H1 (cell line): ENCODE results near the gene TTC28. TPM values are rescaled to one million over a fixed set of nuclear protein-coding genes. Genes with fewer than 3 reads are reported as not detected.

ENCODE experiments used
- CTCF ChIA-PET: fragments of 300-600 bp; sonication (Branson Sonifier 250); formaldehyde crosslinking; loops from one replicate; lab custom pipeline; 2021; ENCODE audit not compliant: partially characterized antibody; lab: Charles Lee
- POLR2A ChIA-PET: fragments of 300-600 bp; sonication (Branson Sonifier 250); formaldehyde crosslinking; loops from one replicate; lab custom pipeline; 2021; ENCODE audit warnings: inconsistent platforms; ENCODE audit not compliant: partially characterized antibody; lab: Charles Lee
- DNase-seq, 2 experiments: peaks; one replicate each; pipeline versions ENCODE4 v3.0.0 to v3.0.0-alpha.2; 2010 to 2022; ENCODE audit warnings: low spot score in 2 of 2, low read depth in 1 of 2, mixed read lengths in 1 of 2
- FAIRE-seq: peaks from 2 replicates; lab custom pipeline; 2011; peaks lifted over from hg19 to GRCh38; lab: Jason Lieb, UNC
- H2AFZ ChIP-seq: 2 replicates; pipeline ENCODE4 v1.8.1; 2012; ENCODE audit warnings: low read length, inconsistent platforms
- H2AK5ac ChIP-seq: 2 replicates; pipeline ENCODE4 v1.6.1; 2013; ENCODE audit warnings: low read depth, low read length
- H2BK120ac ChIP-seq: replicated peaks from 2 replicates; pipeline ENCODE3; 2013; ENCODE audit warnings: low read depth, low read length, inconsistent platforms
- H2BK12ac ChIP-seq: 2 replicates; pipeline ENCODE4 v1.6.1; 2013; ENCODE audit warnings: low read depth, low read length
- H2BK15ac ChIP-seq: 2 replicates; pipeline ENCODE4 v1.6.1; 2013; ENCODE audit warnings: low read length
- H2BK20ac ChIP-seq: 2 replicates; pipeline ENCODE4 v1.6.1; 2013; ENCODE audit warnings: low read length
- H2BK5ac ChIP-seq: 2 replicates; pipeline ENCODE4 v1.6.1; 2013; ENCODE audit warnings: low read depth, low read length
- H3K14ac ChIP-seq: 2 replicates; pipeline ENCODE4 v1.6.1; 2013; ENCODE audit warnings: inconsistent platforms; ENCODE audit not compliant: insufficient read length
- H3K18ac ChIP-seq: 2 replicates; pipeline ENCODE4 v1.6.1; 2013; ENCODE audit warnings: low read length; ENCODE audit errors: extremely low read depth
- H3K23ac ChIP-seq: 2 replicates; pipeline ENCODE4 v1.6.1; 2013; ENCODE audit warnings: inconsistent platforms; ENCODE audit not compliant: insufficient read length
- H3K23me2 ChIP-seq: 2 replicates; pipeline ENCODE4 v1.6.1; 2013; ENCODE audit warnings: low read depth, low read length
- H3K27ac ChIP-seq: 2 replicates; pipeline ENCODE4 v1.6.1; 2011; ENCODE audit warnings: low read depth, low read length, inconsistent platforms
- H3K27me3 ChIP-seq, 4 experiments: replicated peaks in 1 of 4; 1 replicate in 1 of 4; 2 replicates in 3 of 4; pipeline versions ENCODE4 v1.6.1 to v1.8.1; 2011 to 2013; ENCODE audit warnings: low read length in 3 of 4, mild to moderate bottlenecking in 3 of 4, inconsistent platforms in 2 of 4, mixed read lengths in 2 of 4, moderate library complexity in 1 of 4; ENCODE audit not compliant: control insufficient read depth in 3 of 4, insufficient read depth in 3 of 4; ENCODE audit errors: extremely low read depth in 1 of 4
- H3K36me3 ChIP-seq, 4 experiments: 2 replicates each; pipeline versions ENCODE4 v1.6.1 to v1.8.1; 2011 to 2013; ENCODE audit warnings: mild to moderate bottlenecking in 4 of 4, low read length in 3 of 4, moderate library complexity in 2 of 4, control low read depth in 1 of 4, inconsistent platforms in 1 of 4; ENCODE audit not compliant: insufficient read depth in 4 of 4, control insufficient read depth in 2 of 4
- H3K4ac ChIP-seq: replicated peaks from 2 replicates; pipeline ENCODE3; 2013; ENCODE audit warnings: low read length, low read depth, mixed read lengths, inconsistent platforms; ENCODE audit not compliant: insufficient read length
- H3K4me1 ChIP-seq, 4 experiments: replicated peaks in 1 of 4; 1 replicate in 1 of 4; 2 replicates in 3 of 4; pipeline versions ENCODE4 v1.6.1 to v1.8.1; 2011 to 2013; ENCODE audit warnings: low read length in 3 of 4, inconsistent platforms in 2 of 4, mixed read lengths in 1 of 4; ENCODE audit not compliant: insufficient read depth in 4 of 4, control insufficient read depth in 3 of 4
- H3K4me2 ChIP-seq, 2 experiments: 2 replicates each; pipeline versions ENCODE4 v1.6.1 to v1.8.1; 2011 to 2013; ENCODE audit warnings: low read depth in 2 of 2, low read length in 2 of 2, control low read depth in 1 of 2, inconsistent platforms in 1 of 2, mild to moderate bottlenecking in 1 of 2; ENCODE audit not compliant: insufficient read depth in 1 of 2
- H3K4me3 ChIP-seq, 4 experiments: fragments of 200-600, 300-600 bp in 1 of 4; sonication (generic), shearing (Covaris generic), sonication (Bioruptor Twin) in 1 of 4; 2 replicates each; pipeline versions ENCODE4 v1.5.1 to v1.8.1; 2011 to 2016; ENCODE audit warnings: low read length in 4 of 4, low read depth in 3 of 4, control low read depth in 2 of 4, inconsistent platforms in 2 of 4, mild to moderate bottlenecking in 2 of 4, mixed read lengths in 1 of 4, moderate library complexity in 1 of 4; ENCODE audit not compliant: insufficient read depth in 2 of 4; ENCODE audit errors: extremely low read depth in 1 of 4
- H3K56ac ChIP-seq: replicated peaks from 2 replicates; pipeline ENCODE3; 2013; ENCODE audit warnings: low read depth, mild to moderate bottlenecking, mixed read lengths, low read length, inconsistent platforms; ENCODE audit not compliant: insufficient read length
- H3K79me1 ChIP-seq: 2 replicates; pipeline ENCODE4 v1.6.1; 2013; ENCODE audit warnings: low read depth, low read length, control low read depth
- H3K79me2 ChIP-seq, 2 experiments: 2 replicates each; pipeline versions ENCODE4 v1.6.1 to v1.8.1; 2012 to 2013; ENCODE audit warnings: low read length in 2 of 2, mild to moderate bottlenecking in 2 of 2, inconsistent platforms in 1 of 2; ENCODE audit not compliant: insufficient read depth in 2 of 2, control insufficient read depth in 1 of 2
- H3K9ac ChIP-seq, 4 experiments: replicated peaks in 1 of 4; 1 replicate in 1 of 4; 2 replicates in 3 of 4; pipeline versions ENCODE4 v1.6.1 to v1.8.1; 2011 to 2013; ENCODE audit warnings: low read depth in 3 of 4, low read length in 3 of 4, control low read depth in 2 of 4, mild to moderate bottlenecking in 2 of 4, moderate library complexity in 2 of 4, inconsistent platforms in 1 of 4; ENCODE audit errors: extremely low read depth in 1 of 4
- H3K9me3 ChIP-seq, 2 experiments: 2 replicates each; pipeline versions ENCODE4 v1.6.1 to v1.8.1; 2012 to 2013; ENCODE audit warnings: mild to moderate bottlenecking in 2 of 2, moderate library complexity in 2 of 2, control low read depth in 1 of 2, inconsistent platforms in 1 of 2, low read depth in 1 of 2, low read length in 1 of 2, mixed read lengths in 1 of 2; ENCODE audit not compliant: insufficient read depth in 2 of 2
- H4K20me1 ChIP-seq, 2 experiments: replicated peaks in 1 of 2; 2 replicates each; pipeline versions ENCODE3 to v1.8.1; 2011 to 2013; ENCODE audit warnings: inconsistent platforms in 2 of 2, low read length in 2 of 2, mild to moderate bottlenecking in 1 of 2; ENCODE audit not compliant: insufficient read depth in 2 of 2, control insufficient read depth in 1 of 2
- H4K5ac ChIP-seq: 2 replicates; pipeline ENCODE4 v1.6.1; 2013; ENCODE audit warnings: low read length, low read depth, mixed read lengths, inconsistent platforms; ENCODE audit not compliant: insufficient read length
- H4K8ac ChIP-seq: 2 replicates; pipeline ENCODE4 v1.8.0; 2013; ENCODE audit warnings: mild to moderate bottlenecking, moderate library complexity, low read length, inconsistent platforms; ENCODE audit not compliant: insufficient read depth; ENCODE audit errors: extremely low read depth
- H4K91ac ChIP-seq: replicated peaks from 2 replicates; pipeline ENCODE3; 2013; ENCODE audit warnings: low read length, mixed read lengths, inconsistent platforms; ENCODE audit not compliant: insufficient read length
- SUZ12 ChIP-seq: fragments of 200-600 bp; sonication (generic); IDR thresholded peaks from 2 replicates; pipeline ENCODE4 v1.6.1; 2012; ENCODE audit warnings: mild to moderate bottlenecking, inconsistent platforms, low read length, moderate library complexity, mixed read lengths
- TBP ChIP-seq: IDR thresholded peaks from 2 replicates; pipeline ENCODE4 v1.6.1; 2011; ENCODE audit warnings: low read depth, low read length, improper control_type of control experiment
- WGBS, 2 experiments: shearing (Covaris generic) in 1 of 2; methylation state at CpG; one replicate each; pipeline versions ENCODE4 v1.1.6 to v1.1.7; 2013 to 2015; ENCODE audit warnings: low lambda C conversion rate in 2 of 2, mixed read lengths in 2 of 2, inconsistent platforms in 1 of 2, low coverage in 1 of 2, missing lambda C conversion rate in 1 of 2; ENCODE audit not compliant: insufficient replicate concordance in 2 of 2, insufficient coverage in 1 of 2, insufficient read length in 1 of 2; ENCODE audit errors: extremely low coverage in 1 of 2, missing lambda C conversion rate in 1 of 2; 5-methylcytosine and 5-hydroxymethylcytosine counted together
- polyA plus RNA-seq, 7 experiments: library from polyadenylated mRNA; depleted of rRNA in 3 of 7; stranded (reverse) in 5 of 7; unstranded in 2 of 7; fragments of >200 nt in 5 of 7; fragments of 200-250 nt in 2 of 7; gene quantifications; 1 replicate in 5 of 7; 2 replicates in 1 of 7; 4 replicates in 1 of 7; pipeline versions ENCODE4 v1.2.1 to v1.2.3, GENCODE V29; 2011 to 2013; ENCODE audit warnings: missing spikeins in 2 of 7, mixed read lengths in 2 of 7
- total RNA-seq: library from RNA; stranded (reverse); fragmentation: NEBNext Ultra II Directional; extraction: Animal tissue kit (Norgen Biotek cat#: 25700); gene quantifications from 2 replicates; pipeline ENCODE4 v1.2.1, GENCODE V29; 2021
- TF ChIP-seq, protein P1 (sequence below): IDR thresholded peaks from 2 replicates; pipeline ENCODE4 v1.6.1; 2011; ENCODE audit warnings: low read length, improper control_type of control experiment

Gene TTC28
- total and polyA plus RNA-seq, 2 of the 8 experiments (the other 6 are each of a cell fraction or from before 2014, with no cell fraction given), result 2.6 to 12.6 TPM

DNA sequence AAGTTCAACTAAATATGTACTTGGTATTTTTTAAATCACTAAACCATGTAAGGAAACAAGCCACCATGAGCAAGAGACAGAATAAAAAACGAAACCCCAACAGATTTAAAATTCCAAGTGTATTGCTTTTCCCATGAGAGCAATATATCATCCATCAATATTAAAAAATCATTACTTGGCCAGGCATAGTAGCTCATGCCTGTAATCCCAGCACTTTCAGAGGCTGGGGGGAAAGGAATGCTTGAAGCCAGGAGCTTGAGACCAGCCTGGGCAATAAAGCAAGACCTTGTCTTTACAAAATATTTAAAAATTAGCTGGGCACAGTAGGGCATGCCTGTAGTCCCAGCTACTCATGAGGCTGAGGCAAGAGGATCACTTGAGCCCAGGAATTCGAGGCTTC is 190.8 kb downstream of the TTC28 start:
- WGBS, 2 experiments, result 78% methylated on average over 2 of the region's 2 CpGs; no CpG with 5 or more reads in 1 of the 2 experiments
- DNase-seq (no peak), FAIRE-seq (no peak)
- Histone ChIP-seq H4K91ac (no peak overlapping the region), H3K18ac (no peak overlapping the region), H3K14ac (no peak overlapping the region), H2AFZ (no peak overlapping the region), H3K9ac (no peak overlapping the region), H3K4ac (no peak overlapping the region), H2AK5ac (no peak overlapping the region), H3K79me1 (no peaks in the 10 kb centered on the region), H3K27me3 (no peaks in the 10 kb centered on the region), H2BK20ac (no peak overlapping the region), H3K27ac (no peak overlapping the region), H2BK120ac (no peak overlapping the region), H4K8ac (no peak overlapping the region), H2BK5ac (no peak overlapping the region), H3K23ac (no peak overlapping the region), H3K79me2 (no peaks in the 10 kb centered on the region), H2BK12ac (no peak overlapping the region), H3K23me2 (no peaks in the 10 kb centered on the region; the same call in 1 of the 2 replicates), H3K56ac (no peak overlapping the region), H4K5ac (no peak overlapping the region), H2BK15ac (no peak overlapping the region), H3K4me2 (no peak overlapping the region), H3K4me1 (no peaks in the 10 kb centered on the region), H4K20me1 (no peaks in the 10 kb centered on the region), H3K4me3 (no peak overlapping the region), H3K36me3 (no peaks in the 10 kb centered on the region), H3K9me3 (no peaks in the 10 kb centered on the region)
- TF ChIP-seq, protein P1, sequence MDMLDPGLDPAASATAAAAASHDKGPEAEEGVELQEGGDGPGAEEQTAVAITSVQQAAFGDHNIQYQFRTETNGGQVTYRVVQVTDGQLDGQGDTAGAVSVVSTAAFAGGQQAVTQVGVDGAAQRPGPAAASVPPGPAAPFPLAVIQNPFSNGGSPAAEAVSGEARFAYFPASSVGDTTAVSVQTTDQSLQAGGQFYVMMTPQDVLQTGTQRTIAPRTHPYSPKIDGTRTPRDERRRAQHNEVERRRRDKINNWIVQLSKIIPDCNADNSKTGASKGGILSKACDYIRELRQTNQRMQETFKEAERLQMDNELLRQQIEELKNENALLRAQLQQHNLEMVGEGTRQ, result no peak
- TF ChIP-seq TBP (no peak), SUZ12 (no peak)
- ChIA-PET POLR2A (no interaction called here), CTCF (no interaction called here)
